Osteocyte (in vitro differentiated cells): ENCODE measurements around the gene NXPH1. TPM values are rescaled to one million over a fixed set of nuclear protein-coding genes. Genes with fewer than 3 reads are reported as not detected.

Experiments
- DNase-seq: peaks from one replicate; pipeline ENCODE4 v3.0.0; 2021; ENCODE audit warnings: mixed read lengths; ENCODE audit not compliant: unreplicated experiment; ENCODE audit errors: extremely low spot score
- H3K27ac Mint-ChIP-seq: one replicate; pipeline ENCODE4 v1.8.0; 2021; ENCODE audit warnings: mild to moderate bottlenecking, mixed read lengths; ENCODE audit not compliant: unreplicated experiment
- H3K27me3 Mint-ChIP-seq: one replicate; pipeline ENCODE4 v1.8.0; 2021; ENCODE audit warnings: mixed read lengths; ENCODE audit not compliant: unreplicated experiment
- H3K36me3 Mint-ChIP-seq: one replicate; pipeline ENCODE4 v1.8.0; 2021; ENCODE audit warnings: mixed read lengths; ENCODE audit not compliant: unreplicated experiment
- H3K4me1 Mint-ChIP-seq: one replicate; pipeline ENCODE4 v1.8.0; 2021; ENCODE audit warnings: mixed read lengths; ENCODE audit not compliant: unreplicated experiment
- H3K4me3 Mint-ChIP-seq: one replicate; pipeline ENCODE4 v1.8.0; 2021; ENCODE audit warnings: mild to moderate bottlenecking, moderate library complexity, mixed read lengths; ENCODE audit not compliant: unreplicated experiment
- H3K9me3 Mint-ChIP-seq: one replicate; pipeline ENCODE4 v1.8.0; 2021; ENCODE audit warnings: mixed read lengths; ENCODE audit not compliant: unreplicated experiment
- total RNA-seq: library from RNA; stranded (reverse); gene quantifications from 2 replicates; pipeline ENCODE4 v1.2.1, GENCODE V29; 2021
- TF ChIP-seq, protein P1 (sequence below): fragments of 200-600 bp; sonication (generic); IDR thresholded peaks from 2 replicates; pipeline ENCODE4 v1.5.0; 2021; ENCODE audit warnings: antibody characterized with exemption, mild to moderate bottlenecking, moderate library complexity

NXPH1 gene
- total RNA-seq, 1 donor from 2014 or later: not detected

GRCh38 chr7:8462309-8462708, 28.9 kb downstream of the NXPH1 start:
- no peaks in the 10 kb centered on the region for H3K36me3 Mint-ChIP-seq
- H3K4me3 Mint-ChIP-seq: no peak overlapping the region
- DNase-seq: no peak
- TF ChIP-seq, protein P1, sequence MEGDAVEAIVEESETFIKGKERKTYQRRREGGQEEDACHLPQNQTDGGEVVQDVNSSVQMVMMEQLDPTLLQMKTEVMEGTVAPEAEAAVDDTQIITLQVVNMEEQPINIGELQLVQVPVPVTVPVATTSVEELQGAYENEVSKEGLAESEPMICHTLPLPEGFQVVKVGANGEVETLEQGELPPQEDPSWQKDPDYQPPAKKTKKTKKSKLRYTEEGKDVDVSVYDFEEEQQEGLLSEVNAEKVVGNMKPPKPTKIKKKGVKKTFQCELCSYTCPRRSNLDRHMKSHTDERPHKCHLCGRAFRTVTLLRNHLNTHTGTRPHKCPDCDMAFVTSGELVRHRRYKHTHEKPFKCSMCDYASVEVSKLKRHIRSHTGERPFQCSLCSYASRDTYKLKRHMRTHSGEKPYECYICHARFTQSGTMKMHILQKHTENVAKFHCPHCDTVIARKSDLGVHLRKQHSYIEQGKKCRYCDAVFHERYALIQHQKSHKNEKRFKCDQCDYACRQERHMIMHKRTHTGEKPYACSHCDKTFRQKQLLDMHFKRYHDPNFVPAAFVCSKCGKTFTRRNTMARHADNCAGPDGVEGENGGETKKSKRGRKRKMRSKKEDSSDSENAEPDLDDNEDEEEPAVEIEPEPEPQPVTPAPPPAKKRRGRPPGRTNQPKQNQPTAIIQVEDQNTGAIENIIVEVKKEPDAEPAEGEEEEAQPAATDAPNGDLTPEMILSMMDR: no peak
- no peaks in the 10 kb centered on the region for H3K27me3 Mint-ChIP-seq
- no peak overlapping the region for H3K27ac Mint-ChIP-seq
- H3K4me1 Mint-ChIP-seq: no peaks in the 10 kb centered on the region
- no peaks in the 10 kb centered on the region for H3K9me3 Mint-ChIP-seq

DNA sequence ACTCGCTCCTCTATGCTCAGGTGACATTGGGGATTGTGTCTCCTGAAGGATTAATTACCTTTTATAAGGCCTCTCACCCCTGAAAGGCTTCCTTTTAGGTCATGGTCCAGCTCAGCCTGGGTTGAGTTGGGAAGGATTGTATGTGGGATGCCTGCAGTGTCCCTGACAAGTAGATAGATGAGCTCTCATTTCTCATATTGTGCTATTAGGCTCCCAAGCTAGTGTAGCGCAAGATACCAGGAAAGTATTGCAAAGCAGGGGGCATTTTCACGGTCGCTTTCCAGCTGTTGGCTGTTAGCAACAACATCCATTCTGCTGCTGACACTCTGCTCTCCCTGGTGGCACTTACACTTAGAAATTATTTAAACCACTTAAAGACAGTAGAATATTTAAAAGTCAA, 31.9 kb downstream of the NXPH1 start:
- Mint-ChIP-seq H3K36me3 (no peaks in the 10 kb centered on the region), H3K27ac (no peak overlapping the region), H3K9me3 (no peaks in the 10 kb centered on the region), H3K27me3 (no peaks in the 10 kb centered on the region), H3K4me3 (no peak overlapping the region), H3K4me1 (no peaks in the 10 kb centered on the region)
- TF ChIP-seq, protein P1: no peak
- no peak for DNase-seq

DNA sequence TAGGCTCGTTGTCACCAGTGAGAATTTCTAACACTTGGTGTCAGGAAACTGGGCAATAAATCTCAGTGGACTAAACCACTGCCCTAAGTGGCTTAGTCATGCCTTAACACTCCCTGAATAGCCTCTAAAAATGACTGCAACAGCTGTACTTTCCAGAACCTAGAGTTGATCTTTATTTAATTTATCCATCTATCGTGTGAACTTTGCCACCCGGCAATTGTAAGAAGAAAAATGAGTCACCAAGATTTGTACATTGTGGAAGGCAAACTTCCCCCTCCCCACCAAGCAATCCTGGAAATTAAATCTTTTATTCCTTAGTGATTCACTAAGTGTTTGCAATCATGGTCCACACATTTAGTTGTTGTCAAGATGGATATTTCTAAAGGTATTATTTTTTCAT, 47.1 kb downstream of the NXPH1 start:
- DNase-seq: no peak
- Mint-ChIP-seq H3K4me3 (no peak overlapping the region), H3K27me3 (no peaks in the 10 kb centered on the region), H3K4me1 (no peaks in the 10 kb centered on the region), H3K36me3 (no peaks in the 10 kb centered on the region), H3K9me3 (peaks cover 19% of the 10 kb centered on the region), H3K27ac (no peak overlapping the region)
- TF ChIP-seq, protein P1: no peak

- H3K9me3 Mint-ChIP-seq: peaks cover 19% of the 10 kb centered on the region
- TF ChIP-seq, protein P1: no peak
- H3K27me3 Mint-ChIP-seq: no peaks in the 10 kb centered on the region
- no peak overlapping the region for H3K4me3 Mint-ChIP-seq
- no peak for DNase-seq
- no peaks in the 10 kb centered on the region for H3K4me1 Mint-ChIP-seq
- H3K27ac Mint-ChIP-seq: no peak overlapping the region
- H3K36me3 Mint-ChIP-seq: no peaks in the 10 kb centered on the region
Observed at GRCh38 chr7:8481096-8481495, 47.7 kb downstream of the NXPH1 start.

DNA sequence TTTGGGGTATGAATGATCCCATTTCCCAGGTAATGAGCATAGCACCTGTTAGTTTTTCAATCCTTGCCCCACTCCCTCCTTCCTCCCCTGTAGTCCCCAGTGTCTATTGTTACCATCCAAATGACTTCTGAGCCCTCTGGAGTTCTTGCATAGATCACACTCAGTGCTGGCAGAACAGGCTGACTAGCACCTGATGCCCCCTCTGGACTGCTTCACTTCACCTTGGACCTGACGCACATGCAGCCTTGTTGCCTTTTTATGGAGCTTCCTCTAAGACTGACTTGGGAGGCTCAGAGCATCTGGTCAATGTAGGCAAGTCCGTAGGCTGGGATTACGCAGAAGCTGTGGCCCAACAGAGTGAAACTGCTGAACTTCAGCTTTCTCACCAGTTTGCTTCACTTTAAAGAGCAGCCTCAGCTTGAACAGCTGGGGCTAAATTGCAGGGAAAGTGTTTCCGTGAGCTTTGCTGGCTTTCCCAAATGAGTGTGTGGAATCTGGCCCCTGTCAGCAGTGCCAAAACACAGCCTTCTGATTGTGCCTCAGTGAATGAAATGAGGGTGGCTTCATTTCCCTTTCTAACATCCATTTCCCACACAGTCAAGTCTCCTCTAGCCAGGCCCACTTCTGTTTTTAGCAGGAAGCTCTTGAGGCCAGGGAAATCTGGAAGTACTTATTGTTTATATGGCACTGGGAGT, 48.5 kb downstream of the NXPH1 start:
- DNase-seq: no peak
- peaks cover 19% of the 10 kb centered on the region for H3K9me3 Mint-ChIP-seq
- no peak overlapping the region for H3K27ac Mint-ChIP-seq
- TF ChIP-seq, protein P1: no peak
- no peaks in the 10 kb centered on the region for H3K27me3 Mint-ChIP-seq
- H3K36me3 Mint-ChIP-seq: no peaks in the 10 kb centered on the region
- H3K4me1 Mint-ChIP-seq: no peaks in the 10 kb centered on the region
- H3K4me3 Mint-ChIP-seq: no peak overlapping the region
